ENCODE data around the gene ZEB2. TPM values are rescaled to one million over a fixed set of nuclear protein-coding genes. Genes with fewer than 3 reads are reported as not detected.
"Not testable (repeated sequence)": the region's sequence is repeated elsewhere in the genome, so short reads cannot be mapped to it uniquely, and the experiment has no call there.

The ZEB2 gene
- total RNA-seq, 4 donors from 2014 or later, result 168 to 344 (median 251) TPM

GRCh38 chr2:144372410-144373080 is 147.4 kb downstream of the ZEB2 start:
- DNase-seq (ENCODE audit: low spot score), result no peak
- TF ChIP-seq CTCF (IDR thresholded peaks at IDR 0.05), result no peak
- ATAC-seq (ENCODE audit: low FRiP score), result no peak

DNA sequence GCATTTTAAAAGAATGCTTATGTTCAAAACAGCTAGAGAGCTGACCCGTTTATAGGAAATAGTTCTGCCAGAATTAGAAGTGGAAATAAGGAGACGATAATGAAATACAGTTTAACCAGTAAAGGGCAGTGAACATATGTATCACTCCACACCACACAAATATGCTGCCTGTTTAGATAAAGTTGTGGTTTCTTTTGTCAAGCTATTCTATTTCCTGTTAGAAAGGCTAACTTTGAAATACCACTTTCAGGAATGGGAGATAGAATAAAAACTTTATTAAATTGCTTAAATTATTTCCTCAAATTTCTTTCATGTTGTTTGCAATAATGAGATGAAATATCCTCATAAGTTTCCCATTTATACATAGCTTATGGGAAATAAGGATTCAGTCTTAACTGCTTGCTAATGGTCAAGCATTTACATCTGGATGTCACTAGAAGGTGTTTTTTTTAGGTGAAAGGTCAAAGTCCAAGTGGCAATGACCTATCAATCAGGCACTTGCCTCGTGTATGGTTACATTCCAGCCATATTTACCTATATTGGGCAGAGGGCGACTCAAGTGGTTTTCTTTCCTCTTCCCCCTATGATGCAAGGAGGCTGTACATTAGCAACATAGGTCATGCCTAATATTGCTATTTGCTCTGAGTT is 148.9 kb downstream of the ZEB2 start:
- ATAC-seq (ENCODE audit: low FRiP score) (no peak), DNase-seq (ENCODE audit: low spot score) (no peak)
- no peak for TF ChIP-seq CTCF (IDR thresholded peaks at IDR 0.05)

- ATAC-seq (ENCODE audit: low FRiP score) (no peak), DNase-seq (ENCODE audit: low spot score) (no peak)
- TF ChIP-seq CTCF (IDR thresholded peaks at IDR 0.05), result no peak
Measured at GRCh38 chr2:144369416-144369815, 150.5 kb downstream of the ZEB2 start.

DNA sequence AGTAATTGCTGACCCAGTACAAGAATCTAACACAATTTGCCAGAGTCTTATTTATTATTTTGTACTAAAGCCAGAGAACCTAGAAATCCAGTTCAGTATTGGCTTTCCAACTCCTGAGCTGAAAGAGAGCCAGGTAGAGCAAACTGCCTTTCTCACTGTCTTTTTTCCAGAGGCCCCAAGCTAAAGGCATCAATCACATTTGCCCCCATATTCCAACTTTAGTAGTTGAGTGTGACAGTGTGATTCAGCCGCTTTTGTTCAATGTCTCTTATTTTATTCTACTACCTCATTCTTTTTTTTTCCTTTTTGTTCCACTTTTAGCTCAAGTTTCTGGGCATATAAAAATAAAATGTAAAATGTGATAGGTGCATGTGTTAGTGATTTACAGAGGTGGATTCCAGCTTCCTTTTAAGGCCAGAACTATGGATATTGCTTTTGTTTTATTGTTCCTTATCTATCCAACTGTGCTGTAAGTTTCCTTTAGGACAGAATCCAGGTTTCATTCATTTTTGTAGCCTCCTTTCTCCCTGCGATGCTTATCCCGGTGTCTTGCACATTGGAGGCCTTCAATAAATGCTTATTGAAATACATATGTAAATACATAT is 153.0 kb downstream of the ZEB2 start:
- DNase-seq (ENCODE audit: low spot score) (no peak), ATAC-seq (ENCODE audit: low FRiP score) (no peak)
- TF ChIP-seq CTCF (IDR thresholded peaks at IDR 0.05), result no peak

DNA sequence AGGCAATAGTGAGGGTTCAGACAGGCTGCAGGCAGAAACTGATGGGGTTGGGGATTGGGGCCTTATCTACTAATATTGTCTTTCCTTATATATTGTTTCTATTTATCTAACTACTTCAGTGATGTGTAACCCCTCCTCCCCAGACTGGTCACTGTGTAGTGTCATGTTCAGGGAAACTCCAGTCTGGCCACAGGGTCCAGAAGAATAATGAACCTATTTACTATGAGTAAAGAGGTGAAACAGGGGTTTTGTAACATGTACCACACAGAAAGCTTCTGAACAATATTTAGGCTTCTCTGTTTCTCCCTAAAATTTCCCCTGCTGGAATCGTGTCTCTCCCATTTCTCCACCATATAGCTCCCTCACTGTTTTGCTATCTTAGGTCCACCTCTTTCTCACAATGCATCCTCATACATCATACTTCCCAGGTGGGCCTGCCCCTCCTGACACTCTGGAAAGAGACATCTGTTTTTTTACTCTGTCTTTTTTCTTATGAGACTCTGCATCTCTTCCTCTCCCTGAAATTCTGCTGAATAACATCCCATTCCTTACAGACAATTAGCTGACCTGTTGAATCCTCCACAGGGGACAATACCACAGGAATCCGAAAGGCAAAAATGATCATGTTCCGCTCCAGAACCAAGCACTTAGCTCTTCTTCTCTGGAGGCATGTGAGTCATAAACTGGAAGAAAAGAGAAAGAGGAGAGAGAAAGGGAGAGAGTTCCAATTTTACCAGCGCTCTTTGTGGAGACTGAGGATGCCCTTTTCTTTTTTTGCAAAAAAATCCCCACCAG is 154.8 kb downstream of the ZEB2 start:
- DNase-seq (ENCODE audit: low spot score) (no peak), ATAC-seq (ENCODE audit: low FRiP score) (no peak)
- no peak for TF ChIP-seq CTCF (IDR thresholded peaks at IDR 0.05)

GRCh38 chr2:144364247-144364646 is 155.7 kb downstream of the ZEB2 start:
- ATAC-seq (ENCODE audit: low FRiP score), result not testable (repeated sequence)

GRCh38 chr2:144362401-144362800 is 157.5 kb downstream of the ZEB2 start:
- no peak for TF ChIP-seq CTCF (IDR thresholded peaks at IDR 0.05)
- DNase-seq (ENCODE audit: low spot score) (no peak), ATAC-seq (ENCODE audit: low FRiP score) (no peak)

More at GRCh38 chr2:144364247-144364646, 155.7 kb downstream of the ZEB2 start:
- not testable (repeated sequence) for DNase-seq (ENCODE audit: low spot score)

All from omental fat pad (tissue), 4 donors.